OCI-M1 (cell line): Measurements from ENCODE around the gene TRDMT1.

Experiments used
- DNase-seq: peaks from one replicate; lab custom pipeline; 2025; lab: John Stamatoyannopoulos, UW

The TRDMT1 gene

DNA sequence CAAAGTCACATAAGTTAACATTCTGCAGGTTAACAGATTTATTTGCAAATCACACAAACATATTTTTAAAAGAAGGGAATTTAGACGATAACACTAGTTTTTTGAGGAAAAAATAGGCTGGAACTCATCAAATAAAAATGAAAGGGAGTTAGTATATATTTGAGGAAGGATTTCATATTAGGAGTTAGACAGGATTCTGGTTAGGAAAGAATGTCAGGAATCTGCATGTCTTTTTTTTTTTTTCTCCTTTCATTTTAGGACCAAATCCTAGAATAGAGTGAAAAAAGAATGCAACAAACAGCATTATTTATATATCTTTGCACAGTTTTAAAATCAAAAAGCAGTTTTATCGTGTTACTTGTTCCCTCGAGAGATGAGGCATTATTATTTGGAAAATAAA, 8.9 kb upstream of the TRDMT1 start:
- no peak for DNase-seq

DNA sequence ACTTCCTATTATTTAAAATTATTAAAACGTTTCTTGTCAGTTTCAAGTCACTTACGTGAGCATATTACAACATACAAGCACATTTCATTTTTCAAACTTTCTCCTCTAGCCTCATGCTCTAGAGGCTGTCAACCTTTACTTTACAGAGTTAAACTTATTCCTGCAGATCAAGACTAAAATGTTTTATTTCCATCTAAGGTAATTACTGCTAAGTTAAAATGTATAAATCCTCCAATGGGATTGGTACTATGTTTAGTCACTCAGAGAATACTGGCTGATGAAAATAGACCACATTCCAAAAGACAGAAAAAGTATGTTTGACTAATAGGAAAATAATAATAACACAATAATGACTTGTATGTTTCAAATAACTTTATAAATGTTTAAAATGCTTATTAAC, 8.4 kb upstream of the TRDMT1 start:
- DNase-seq = no peak

DNA sequence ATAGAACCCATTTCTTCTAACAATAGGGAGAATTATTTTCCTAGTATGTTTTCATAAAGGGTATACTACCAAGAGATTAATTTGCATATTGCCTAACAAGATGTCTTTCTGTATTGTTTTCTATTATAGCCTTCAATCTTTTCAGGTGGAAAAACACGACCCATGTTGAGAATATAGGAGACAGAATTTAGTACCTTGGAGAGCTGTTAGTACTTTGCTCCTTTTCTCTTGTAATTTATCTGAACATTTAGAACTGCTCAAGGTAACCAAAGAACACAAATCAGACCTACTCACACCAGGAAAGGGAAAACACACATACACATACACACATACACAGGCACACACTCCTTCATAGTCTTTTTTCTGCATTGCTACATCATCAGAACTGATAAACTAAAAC, 7.8 kb upstream of the TRDMT1 start:
- no peak for DNase-seq

DNA sequence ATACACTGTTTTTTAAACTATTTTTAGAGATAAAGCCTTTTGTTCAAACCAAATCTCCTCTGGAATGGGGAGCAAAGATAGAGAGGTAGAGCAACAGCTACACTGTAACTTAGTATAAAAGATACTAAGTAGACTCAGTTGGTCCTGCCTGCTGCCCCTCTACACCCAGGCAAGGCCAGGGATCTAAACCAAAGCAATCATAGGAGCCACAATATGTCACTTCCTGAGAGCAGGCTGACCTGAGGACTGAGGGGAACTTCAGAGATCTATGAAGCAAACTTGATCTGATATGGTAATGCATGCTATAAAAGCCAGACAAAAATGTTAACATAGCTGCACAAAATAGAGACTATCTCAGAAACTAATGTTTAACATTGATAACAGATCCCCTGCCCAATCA, 7.0 kb upstream of the TRDMT1 start:
- peak; percentile 38 for DNase-seq

DNA sequence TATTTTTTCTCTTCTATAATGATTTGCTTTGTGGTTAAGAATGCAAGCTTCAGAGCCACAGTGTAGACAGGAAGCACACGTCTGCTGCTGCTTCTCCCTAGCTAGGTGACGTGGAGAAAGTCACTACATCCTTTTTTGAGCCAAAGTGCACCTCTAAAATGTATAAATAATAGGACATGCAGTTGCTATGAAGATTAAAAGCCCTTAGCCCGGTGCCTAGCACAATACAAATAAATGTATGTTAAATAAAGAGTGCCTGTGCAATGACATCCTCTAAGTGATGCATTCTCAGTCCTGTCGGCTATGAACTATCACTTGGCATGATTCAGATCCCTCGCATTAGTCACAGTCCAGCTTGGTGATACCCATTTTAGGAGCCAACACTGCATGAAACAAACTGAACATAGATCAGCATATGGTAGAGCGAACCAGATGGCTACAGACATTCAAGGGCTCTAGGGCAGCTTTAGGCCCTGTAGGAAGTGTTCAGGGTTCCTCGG, 4.8 kb upstream of the TRDMT1 start:
- no peak for DNase-seq

DNA sequence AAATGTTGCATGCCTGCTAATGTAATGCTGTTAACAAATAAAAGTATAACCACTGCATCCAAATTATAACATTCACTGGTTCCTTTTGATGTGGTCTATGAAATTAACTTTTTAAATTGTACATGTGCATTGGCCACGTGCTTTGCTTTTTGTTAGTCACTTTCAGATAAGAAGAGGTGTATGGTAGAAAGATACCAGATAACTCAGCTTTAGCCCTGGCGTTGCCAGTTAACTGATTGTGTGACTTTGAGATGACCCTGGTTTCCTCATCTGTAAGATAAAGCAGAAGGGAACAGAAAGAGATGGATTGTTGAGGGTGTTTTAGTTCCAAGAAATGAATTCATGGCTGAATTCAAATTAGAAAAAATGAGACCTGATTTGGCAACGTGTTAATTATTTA, 1.9 kb upstream of the TRDMT1 start:
- DNase-seq = peak; percentile 57

DNA sequence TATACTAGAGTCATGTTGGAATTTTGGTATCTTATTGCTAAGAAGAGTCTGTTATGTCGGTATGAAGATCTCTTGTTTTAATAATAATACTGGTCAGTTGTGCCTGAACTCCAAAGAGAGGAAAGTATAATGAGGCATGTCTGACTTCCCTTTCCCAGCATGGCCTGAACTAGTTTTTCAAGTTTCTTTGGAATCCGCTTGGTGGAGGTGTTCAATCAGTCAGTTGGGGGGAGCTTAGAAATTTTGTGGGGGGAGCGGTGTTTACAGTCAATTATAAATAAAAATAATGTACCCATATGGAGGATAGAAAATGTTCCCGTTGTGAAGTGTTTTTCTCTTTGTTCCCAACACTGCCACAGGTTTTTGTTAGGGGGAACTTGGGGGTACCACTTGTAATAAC, 1.5 kb upstream of the TRDMT1 start:
- no peak for DNase-seq

DNA sequence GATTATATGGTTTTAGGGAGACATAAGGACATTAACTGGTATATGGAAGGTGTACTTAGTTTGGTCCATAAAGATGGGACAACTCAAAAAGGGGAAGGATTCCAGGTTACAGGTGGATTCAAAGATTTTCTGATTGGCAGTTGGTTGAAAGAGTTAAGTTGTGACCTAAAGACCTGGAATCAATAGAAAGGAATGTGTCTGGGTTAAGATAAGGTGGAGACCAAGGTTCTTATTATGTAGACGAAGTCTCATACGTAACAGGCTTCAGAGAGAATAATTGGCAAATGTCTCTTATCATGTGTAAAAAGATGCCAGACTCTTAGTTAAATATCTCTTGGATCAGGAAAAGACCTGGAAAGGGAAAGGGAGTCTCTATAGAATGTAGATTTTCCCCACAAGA, 1.0 kb upstream of the TRDMT1 start:
- DNase-seq = no peak

DNA sequence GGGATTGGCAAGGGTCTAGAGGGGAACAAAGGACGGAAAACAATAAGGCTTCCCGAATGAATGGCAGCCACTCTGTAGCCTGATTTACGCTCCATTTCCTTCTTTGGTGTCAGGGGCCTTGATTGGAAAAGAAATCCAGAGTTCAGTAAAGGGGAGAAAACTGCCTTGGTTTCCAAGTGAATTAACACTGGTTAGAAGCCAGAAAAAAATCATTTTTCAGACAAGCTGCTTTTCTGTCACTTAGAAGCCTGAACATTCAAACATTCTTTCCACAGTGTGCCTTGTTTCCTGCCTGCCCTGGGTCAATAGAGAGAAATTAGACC, 283 bp upstream of the TRDMT1 start:
- no peak for DNase-seq

DNA sequence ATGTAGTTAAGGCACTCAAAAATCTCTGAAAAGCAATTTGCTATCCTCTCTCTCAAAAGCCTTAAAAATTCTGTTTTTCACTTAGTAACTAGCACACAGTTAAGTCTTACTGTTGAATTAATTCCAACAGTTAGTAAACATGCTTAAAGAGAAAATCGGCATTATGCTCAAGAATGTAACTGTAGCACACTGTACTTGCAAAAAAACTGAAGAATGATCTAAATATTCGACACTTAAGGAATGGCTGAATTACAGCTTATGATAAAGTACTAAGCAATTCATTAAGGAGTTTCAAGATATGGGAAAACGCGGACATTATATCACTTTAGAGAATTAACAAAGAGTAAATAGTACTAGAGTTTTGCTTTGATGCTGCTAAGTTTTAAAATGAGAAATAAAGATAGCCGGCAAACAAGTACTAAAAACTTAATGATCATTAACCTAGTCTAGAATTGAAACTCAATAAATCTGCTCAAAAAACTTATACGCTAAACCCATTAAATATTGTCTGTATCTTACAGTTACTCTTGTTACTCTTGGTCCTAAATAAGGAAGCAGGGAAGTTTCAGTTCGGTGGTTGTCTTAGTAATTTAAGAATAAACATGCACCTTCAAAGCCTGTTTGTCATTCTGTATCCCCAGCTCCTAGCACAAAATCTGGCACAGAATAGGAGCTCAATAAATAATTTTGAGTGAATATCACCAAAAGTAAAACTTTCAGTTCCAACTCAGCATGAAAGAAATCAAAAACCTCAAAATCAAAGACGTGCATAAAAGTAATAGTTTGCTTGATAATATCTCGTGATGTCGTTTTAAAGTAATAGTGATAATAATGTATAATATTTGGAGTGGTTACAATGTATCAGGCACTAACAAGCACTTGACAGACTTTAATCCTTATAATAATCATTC, 1.2 kb downstream of the TRDMT1 start:
- peak; percentile 49 for DNase-seq

DNA sequence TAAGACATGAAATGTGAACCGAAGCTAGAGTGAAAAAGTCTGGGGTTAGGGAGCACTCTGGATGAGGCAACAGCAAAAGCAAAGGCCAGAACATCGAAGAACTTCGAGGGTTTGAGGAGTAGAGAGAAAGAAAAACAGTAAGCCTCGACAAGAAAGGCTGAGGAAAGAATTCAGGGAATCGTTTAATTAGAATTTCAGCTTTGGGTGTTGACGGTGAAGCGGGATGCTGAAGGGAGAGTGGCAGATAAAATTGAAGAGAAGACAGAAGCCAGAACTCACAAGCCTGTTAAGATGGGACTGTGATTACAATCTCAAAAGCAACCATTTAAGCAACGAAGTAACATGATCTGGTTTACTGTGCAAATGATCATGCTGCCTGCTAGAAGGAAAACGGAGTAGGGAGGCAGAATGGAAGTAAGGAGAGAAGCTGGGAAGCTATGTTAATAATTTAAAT, 2.1 kb downstream of the TRDMT1 start:
- peak; percentile 66 for DNase-seq

DNA sequence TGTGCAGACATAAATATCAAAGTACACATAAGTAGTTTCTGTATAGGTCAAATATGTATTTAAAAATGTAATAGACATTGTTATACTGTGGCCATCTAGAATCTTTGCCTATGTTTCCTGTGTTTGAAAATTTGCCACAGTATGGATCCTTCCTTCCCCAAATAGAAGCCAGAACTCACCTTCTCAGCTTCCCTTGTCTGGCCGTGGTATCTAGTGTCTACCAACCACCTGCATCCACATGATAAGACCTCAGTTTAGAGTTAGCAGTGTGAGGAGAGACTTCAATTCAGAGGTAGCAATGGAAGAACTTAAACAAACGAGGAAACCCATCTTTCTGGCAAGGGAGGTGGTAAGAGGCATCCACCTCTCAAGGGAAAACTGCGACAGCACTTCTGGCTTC, 4.9 kb downstream of the TRDMT1 start:
- DNase-seq = peak; percentile 16

DNA sequence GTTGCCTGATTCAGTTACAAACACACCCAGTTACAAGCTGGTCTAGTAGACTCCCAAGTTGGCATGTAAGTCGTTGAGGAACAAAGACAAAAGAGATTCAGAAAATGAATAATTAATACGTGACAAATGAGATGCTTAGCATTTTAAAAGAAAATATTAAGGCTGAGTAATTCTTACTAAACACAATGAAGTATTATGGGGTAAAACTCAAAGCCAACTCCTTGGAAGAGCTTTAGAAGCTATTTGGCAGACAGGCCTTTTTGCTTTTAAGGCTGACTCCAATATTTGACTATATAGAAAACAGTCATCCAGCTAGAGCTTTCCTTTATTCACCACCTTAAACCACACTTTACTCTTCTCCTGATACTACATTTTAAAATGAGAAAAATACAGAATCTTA, 5.4 kb downstream of the TRDMT1 start:
- DNase-seq = no peak

DNA sequence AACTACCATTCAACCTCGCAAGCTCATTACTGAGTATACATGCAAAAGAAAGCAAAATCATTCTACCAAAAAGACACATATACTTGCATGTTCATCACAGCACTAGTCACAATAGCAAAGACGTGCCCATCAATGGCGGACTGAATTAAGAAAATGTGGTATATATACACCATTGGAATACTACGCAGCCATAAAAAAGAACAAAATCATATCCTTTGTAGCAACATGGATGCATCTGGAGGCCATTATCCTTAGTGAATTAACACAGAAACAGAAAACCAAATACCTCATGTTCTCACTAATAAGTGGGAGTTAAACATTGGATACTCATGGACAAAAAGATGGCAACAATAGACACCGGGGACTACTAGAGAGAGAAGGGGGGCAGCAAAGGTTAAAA, 6.4 kb downstream of the TRDMT1 start:
- DNase-seq = no peak

DNA sequence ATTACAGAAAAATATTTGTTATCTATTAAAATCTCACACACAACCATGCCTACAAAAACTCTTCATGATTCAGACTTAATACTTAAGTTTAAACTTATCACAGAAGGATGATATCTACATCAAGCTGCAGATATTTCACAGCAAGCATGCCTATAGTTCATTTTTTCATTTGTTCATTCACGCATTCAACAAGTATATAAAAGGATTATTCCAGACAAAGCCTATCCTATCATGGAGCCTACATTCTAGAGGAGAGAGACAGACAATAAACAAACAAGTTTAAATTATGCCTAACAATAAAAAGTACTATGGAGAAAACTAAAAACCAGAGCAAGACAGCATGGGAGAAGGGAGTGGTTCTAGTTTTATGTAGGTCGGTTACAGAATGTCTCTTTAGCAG, 10.9 kb downstream of the TRDMT1 start:
- DNase-seq = no peak

DNA sequence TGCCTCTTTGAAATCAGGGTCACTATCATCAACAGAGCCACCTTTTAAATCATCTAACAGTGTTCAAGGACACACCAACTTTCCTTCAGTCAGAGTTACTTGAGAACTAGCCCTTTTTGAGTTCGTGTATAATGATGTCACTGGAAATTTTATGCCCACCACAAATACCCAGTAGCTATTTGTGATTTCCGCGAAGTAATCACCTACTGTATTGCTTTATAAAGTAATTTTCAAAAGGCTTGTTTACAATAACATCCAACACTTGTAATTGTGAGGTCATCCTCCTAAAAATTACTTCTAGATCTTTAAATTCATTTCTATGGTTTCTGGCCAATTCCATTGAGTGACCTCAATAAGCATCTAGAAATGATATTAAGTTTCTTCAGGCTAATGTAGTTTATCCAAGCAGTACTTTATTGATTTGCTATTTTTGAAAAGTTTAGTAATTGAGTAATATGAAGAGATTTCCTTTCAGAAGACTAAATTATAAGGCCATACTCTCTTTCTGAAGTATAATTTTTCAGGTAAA, 12.8 kb downstream of the TRDMT1 start:
- DNase-seq = no peak

DNA sequence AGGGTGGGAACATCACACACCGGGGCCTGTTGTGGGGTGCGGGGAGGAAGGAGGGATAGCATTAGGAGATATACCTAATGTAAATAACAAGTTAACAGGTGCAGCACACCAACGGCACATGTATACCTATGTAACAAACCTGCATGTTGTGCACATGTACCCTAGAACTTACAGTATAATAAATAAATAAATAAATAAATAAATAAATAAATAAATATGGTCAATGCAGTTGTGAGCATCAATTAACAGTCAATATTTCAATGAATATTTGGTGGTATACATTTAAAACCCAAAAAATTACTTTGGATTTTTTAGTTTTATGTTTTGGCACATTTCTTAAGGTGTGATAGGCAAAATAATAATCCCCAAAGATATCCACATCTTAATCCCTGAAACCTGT, 15.6 kb downstream of the TRDMT1 start:
- DNase-seq = no peak

DNA sequence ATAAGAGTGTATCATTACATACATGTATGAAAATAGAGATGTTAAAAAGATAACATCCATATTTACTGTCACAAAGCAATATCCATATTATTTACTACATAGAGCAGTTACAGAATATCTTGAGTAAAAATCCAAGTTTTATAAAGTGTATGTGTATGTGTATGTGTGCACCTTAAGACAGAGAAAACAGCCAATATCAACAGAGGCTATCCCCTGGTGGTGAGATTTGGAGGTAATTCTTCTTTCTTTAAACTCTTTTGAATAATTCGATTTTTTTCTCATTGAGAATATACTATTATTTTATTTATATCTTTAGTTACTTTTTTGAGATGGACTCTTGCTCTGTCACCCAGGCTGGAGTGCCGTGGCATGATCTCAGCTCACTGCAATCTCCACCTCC, 18.4 kb downstream of the TRDMT1 start:
- DNase-seq = no peak

DNA sequence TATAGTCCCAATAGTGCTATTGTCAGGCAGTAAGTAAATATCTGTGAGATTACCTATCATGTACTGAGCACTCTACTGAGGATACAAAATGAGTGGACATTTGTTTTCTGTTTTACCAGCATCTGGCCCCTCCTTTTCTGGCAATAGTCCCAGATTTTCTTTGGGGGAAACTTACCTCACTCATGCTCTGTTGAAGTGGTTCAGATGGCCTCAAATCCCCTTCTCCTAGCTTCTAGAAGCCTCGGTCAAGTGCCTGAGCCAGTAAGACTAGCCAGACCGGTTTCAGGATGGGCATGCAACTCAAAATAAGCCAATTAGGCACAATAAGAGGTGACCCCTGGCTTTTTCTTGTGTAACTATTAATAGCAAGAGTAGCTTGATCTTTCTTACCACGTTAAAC, 19.7 kb downstream of the TRDMT1 start:
- peak; percentile 24 for DNase-seq

DNA sequence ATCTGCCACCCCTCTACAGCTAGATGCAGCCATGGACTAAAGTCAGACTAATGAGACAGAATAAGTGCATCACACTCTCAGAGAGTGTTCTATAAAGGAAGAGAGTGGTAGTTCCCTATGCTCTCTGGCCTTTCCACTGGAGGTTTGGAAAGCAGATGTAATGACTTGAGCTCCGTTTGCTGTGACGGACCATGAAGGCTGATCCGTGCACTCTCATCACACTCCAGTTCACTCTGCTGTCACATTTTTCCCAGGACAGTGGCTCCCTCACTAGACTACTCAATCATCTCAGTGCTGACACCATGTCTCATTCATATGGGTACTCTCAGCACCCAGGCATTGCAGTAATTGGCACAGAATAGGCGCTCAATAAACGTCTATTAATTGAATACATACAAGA, 20.4 kb downstream of the TRDMT1 start:
- DNase-seq = no peak

DNA sequence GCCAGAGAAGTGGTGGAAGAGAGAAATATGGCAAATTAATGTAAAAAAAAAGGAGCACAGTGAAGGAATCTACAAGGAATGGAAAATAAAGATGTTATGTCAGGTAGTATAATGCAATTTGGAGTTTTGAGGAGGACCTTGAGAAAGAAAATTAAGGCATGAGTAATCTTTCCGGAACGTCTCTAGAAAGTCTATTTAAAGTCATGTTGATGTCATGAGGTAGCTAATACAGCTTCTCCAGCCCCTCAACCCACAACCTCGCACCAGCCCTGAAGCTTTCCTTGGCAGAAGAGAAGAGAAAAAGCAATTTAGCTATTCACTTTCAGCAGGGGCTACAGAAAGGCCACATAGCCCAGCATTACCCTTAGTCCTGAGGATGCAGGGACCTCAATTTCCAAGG, 22.5 kb downstream of the TRDMT1 start:
- no peak for DNase-seq

DNA sequence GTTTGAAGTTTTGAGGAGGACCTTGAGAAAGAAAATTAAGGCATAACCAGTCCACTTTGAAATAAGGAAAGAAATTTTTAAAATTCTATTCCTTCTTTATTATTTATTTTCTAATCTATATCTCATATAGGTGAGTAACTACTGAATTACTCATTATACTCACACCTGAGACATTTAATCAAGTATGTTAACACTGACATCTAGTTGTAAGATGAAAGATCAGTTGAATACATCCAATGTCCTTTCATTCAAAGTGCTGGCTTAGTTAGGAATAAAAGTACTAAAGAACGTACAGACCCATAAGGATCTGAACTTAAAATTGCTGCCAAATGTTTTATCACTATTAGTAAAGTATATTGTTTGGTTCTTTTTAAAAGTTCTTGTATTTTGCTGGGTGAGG, 23.5 kb downstream of the TRDMT1 start:
- DNase-seq = no peak

DNA sequence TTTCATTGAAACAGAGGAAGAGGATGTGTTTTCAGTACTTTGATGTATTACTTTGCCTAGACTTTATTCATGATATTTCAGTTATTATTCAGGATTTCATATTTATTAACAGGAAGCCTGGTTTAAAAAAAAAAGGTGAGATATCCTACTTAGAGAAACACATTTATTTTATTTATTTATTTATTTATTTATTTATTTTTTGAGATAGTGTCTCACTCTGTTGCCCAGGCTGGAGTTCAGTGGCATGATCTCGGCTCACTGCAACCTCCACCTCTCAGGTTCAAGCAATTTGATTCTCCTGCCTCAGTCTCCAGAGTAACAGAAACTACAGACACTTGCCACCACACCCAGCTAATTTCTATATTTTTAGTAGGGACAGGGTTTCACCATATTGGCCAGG, 24.5 kb downstream of the TRDMT1 start:
- no peak for DNase-seq

DNA sequence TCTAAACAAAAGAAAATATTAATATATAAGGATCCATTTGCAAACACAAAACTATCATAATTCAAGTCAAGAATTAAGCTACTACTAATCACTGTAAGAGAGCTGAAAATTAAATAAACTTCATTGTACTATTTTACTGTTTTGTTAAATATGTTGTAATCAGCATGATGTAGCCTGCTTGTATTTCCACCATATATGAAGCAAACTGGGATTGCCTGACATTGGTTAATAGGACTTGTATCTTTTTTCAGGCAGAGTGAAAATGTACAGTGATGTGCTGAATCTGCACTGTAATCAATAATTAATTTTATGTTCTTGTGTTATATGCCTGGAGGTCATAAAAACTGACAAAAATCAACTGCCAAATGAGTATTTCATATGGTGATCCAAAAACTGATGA, 25.4 kb downstream of the TRDMT1 start:
- DNase-seq = no peak
